Mucosa of rectum (tissue), 2 donors: ENCODE results near the gene NKD1.

Experiments
- H3K27ac ChIP-seq, 2 donors: one replicate each; pipeline ENCODE4 v1.7.0; 2013; ENCODE audit warnings: inconsistent platforms in 2 of 2, low read depth in 2 of 2, low read length in 2 of 2
- H3K27me3 ChIP-seq, 2 donors: one replicate each; pipeline ENCODE4 v1.7.0; 2013; ENCODE audit warnings: low read length in 2 of 2; ENCODE audit not compliant: control insufficient read depth in 2 of 2, insufficient read depth in 2 of 2
- H3K36me3 ChIP-seq, 2 donors: one replicate each; pipeline ENCODE4 v1.7.0; 2013; ENCODE audit warnings: low read length in 2 of 2; ENCODE audit not compliant: control insufficient read depth in 2 of 2, insufficient read depth in 2 of 2
- H3K4me1 ChIP-seq, 2 donors: one replicate each; pipeline ENCODE4 v1.7.0; 2013; ENCODE audit warnings: low read length in 2 of 2, mild to moderate bottlenecking in 1 of 2; ENCODE audit not compliant: control insufficient read depth in 2 of 2, insufficient read depth in 2 of 2
- H3K4me3 ChIP-seq, 2 donors: one replicate each; pipeline ENCODE4 v1.7.0; 2013; ENCODE audit warnings: low read length in 2 of 2
- H3K9ac ChIP-seq, 2 donors: one replicate each; pipeline ENCODE4 v1.7.0; 2013; ENCODE audit warnings: low read length in 2 of 2, low read depth in 1 of 2, mild to moderate bottlenecking in 1 of 2
- H3K9me3 ChIP-seq, 2 donors: one replicate each; pipeline ENCODE4 v1.7.0; 2013; ENCODE audit warnings: low read length in 2 of 2; ENCODE audit not compliant: control insufficient read depth in 2 of 2
- donor health status: healthy.
- donor health status: Normal muscosa, but diverticular disease.

The NKD1 gene

DNA sequence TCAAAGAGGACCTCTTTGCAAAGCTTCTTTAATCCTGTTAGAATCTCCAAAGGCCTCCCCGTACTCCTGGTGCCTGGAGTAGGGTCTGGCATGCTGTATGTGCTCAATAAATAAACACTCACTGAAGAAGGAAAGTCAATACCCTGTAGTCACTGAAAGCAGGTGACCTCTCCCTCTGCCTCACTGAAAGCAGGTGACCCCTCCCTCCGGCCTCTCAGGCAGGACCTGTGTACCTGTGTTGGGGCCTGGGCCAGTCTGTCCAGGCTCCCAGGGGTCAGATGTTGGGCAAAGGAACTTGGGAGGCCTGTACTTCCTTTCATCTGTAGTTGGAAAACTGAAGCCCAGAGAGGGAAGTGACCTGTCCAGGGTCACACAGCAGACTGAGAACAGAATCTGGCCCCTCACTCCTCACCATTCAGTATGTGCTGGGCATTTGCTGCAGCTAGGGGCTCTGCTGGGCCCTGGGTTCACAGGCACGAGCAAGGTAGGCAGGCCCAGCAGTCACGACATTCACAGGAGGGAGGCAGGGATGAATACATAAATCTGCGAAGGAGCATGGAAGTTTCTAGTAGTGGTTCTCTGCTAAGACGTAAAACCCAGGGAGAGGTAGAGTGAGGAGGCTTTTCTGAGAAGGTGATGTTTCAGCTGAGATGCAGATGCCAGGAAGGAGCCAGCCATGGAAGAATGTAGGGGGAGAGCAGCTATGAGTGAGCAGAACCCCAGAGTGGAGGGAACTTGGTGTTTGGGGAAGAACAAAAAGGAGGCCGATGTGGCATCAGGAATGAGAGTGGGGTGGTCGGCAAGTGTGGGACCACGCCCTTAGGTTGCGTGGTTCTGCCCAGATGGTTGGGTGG, 64.0 kb downstream of the NKD1 start:
- Histone ChIP-seq H3K27ac (no peak overlapping the region), H3K27me3 (no peaks in the 10 kb centered on the region), H3K36me3 (no peaks in the 10 kb centered on the region), H3K4me1 (peaks cover 0 to 12% of the 10 kb centered on the region in 2 donors), H3K9ac (peak overlapping the region in 1 of 2 donors; percentile 5), H3K9me3 (no peaks in the 10 kb centered on the region), H3K4me3 (no peak overlapping the region)

DNA sequence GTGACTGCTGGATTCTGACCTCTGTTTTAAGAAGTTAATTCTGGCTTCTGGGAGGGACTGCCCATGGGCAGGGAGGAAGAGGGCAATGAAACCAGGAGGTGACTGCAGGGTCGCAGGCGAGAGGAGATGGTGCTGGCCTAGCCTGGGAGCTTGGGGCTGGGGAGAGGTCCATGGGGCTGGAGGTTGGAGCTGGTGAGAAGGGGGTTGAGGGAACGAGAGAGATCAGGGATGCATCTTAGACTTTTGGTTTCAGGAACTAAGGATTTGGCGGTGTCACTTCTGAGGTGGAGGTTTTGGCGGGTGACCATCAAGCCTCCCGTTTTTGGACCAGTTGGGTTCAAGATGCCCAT, 64.6 kb downstream of the NKD1 start:
- Histone ChIP-seq H3K27me3 (no peaks in the 10 kb centered on the region), H3K36me3 (no peaks in the 10 kb centered on the region), H3K9ac (peak overlapping the region in 1 of 2 donors; percentile 5), H3K27ac (peak overlapping the region; percentile 18 to 64), H3K9me3 (no peaks in the 10 kb centered on the region), H3K4me1 (peaks cover 0 to 12% of the 10 kb centered on the region in 2 donors), H3K4me3 (peak overlapping the region in 1 of 2 donors; percentile 29)

DNA sequence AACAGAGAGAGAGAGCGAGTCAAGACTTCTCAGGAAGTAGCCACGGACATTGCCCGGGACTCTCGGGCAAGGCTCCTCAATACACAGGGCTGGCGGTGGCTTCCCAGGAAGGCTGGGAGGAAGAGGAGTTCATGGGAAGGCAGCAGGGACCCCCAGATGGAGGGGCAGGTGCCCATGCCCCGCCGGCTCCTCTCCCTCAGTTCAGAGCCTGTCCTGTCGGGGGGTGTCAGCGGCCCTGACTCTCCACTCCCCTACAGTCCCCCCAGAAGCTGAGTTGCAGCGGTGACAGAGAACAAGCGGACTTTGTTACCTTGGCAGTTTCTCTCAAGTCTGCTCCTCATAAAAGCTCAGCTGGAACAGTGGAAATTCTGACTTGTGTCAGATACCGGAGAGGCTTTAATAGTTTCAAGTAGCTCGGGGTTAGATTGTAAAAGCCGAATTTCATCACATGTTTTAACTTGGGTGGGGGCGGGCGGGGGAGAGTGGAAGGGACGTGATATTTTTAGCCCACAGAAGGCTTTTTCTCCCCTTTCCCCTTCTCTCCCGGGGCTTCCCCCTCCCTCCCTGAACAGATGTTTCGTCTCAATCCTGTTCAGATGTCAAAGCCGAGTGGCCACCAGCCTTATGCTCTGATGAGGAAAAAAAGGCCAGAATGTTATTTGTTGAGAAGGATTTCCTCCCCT, 65.2 kb downstream of the NKD1 start:
- H3K36me3 ChIP-seq, result no peaks in the 10 kb centered on the region
- peak overlapping the region in 1 of 2 donors; percentile 29 for H3K4me3 ChIP-seq
- H3K27me3 ChIP-seq, result no peaks in the 10 kb centered on the region
- peaks cover 0 to 12% of the 10 kb centered on the region in 2 donors for H3K4me1 ChIP-seq
- H3K9me3 ChIP-seq, result no peaks in the 10 kb centered on the region
- peak overlapping the region in 1 of 2 donors; percentile 5 for H3K9ac ChIP-seq
- H3K27ac ChIP-seq, result peak overlapping the region; percentile 64 to 71

DNA sequence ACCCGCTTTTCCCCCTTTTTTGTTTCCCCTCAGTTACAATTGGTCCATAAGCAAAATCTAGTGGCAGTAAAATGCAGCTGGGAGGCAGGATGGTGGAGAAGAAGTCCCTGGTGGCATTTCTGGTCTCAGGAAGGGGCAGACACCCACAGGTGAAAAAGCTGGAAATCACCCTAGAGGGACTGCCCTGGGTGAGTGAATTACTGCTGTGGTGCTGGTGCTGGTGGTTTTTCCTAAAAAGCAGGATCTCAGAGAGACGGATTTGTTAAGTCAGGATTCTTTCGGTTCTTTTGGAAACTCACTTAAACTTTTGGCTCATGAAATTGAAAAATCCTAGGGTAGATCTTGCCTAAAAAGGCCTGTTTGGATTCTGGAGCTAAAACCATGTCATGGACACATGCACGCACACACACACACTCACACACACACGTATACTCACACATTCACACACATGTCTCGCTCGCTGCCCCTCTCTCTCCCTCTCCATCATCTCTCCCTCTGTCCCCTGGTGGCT, 65.8 kb downstream of the NKD1 start:
- H3K27ac ChIP-seq, result peak overlapping the region; percentile 64 to 71
- no peak overlapping the region for H3K9ac ChIP-seq
- H3K4me3 ChIP-seq, result no peak overlapping the region
- no peaks in the 10 kb centered on the region for H3K36me3 ChIP-seq
- H3K27me3 ChIP-seq, result no peaks in the 10 kb centered on the region
- H3K9me3 ChIP-seq, result no peaks in the 10 kb centered on the region
- peaks cover 0 to 12% of the 10 kb centered on the region in 2 donors for H3K4me1 ChIP-seq

DNA sequence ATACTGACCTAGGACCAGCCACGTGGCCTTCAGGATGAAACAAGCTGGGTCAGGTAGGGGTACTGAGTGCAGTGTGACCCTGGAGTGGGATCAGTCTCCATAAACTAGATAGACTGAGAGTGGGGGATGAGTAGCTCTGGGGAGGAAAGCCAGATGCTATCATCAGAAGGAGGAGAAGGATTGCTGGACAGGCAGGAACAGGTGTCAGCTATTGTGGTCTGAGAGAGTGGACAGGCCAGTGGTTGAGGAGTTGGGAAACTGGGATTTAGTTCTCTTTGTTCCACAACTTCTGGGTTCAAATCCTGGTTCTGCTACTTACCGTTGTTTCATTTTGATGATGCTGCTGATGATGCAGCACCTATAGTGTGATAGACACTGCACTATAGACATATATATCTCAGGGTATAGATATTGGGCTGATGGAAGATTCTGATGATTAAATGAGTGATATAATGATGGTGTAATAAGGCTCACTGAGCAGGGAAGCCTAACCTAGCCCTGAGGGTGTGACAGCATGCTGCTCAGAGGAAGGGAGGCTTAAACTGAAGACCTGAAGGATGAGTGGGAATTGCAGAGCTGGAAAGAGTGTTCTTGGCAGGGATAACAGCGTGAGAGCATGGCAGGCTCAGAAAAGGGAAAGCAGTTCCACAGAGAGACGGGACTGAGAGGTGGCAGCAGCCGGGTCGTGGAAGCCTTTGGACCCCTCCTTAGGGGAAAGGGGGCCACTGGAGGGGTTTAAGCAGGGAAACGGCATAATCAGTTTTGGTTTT, 66.9 kb downstream of the NKD1 start:
- H3K4me3 ChIP-seq, result no peak overlapping the region
- no peaks in the 10 kb centered on the region for H3K9me3 ChIP-seq
- H3K36me3 ChIP-seq, result no peaks in the 10 kb centered on the region
- no peaks in the 10 kb centered on the region for H3K27me3 ChIP-seq
- peaks cover 0 to 12% of the 10 kb centered on the region in 2 donors for H3K4me1 ChIP-seq
- H3K27ac ChIP-seq, result peak overlapping the region in 1 of 2 donors; percentile 64
- no peak overlapping the region for H3K9ac ChIP-seq

DNA sequence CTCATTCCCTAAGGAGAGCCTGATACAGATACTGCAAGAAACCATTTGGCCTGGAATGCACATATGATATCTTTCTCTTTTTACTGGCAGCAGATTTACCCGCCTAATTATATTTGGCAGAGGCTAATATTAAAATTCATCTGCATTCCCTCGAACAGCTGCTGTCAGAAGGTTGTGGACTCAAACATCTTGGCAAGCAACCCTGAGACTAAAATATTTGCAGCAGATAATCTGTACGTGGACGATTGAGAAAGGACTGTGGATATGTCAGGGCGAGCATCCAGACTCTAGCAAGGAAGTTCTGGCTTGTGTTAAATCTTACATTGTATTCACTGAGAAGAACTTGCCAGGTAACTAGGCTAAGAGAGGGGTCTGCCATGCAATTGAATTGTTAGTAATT, 67.7 kb downstream of the NKD1 start:
- Histone ChIP-seq H3K36me3 (no peaks in the 10 kb centered on the region), H3K4me3 (no peak overlapping the region), H3K27me3 (no peaks in the 10 kb centered on the region), H3K4me1 (peaks cover 0 to 12% of the 10 kb centered on the region in 2 donors), H3K9ac (no peak overlapping the region), H3K27ac (no peak overlapping the region), H3K9me3 (no peaks in the 10 kb centered on the region)

DNA sequence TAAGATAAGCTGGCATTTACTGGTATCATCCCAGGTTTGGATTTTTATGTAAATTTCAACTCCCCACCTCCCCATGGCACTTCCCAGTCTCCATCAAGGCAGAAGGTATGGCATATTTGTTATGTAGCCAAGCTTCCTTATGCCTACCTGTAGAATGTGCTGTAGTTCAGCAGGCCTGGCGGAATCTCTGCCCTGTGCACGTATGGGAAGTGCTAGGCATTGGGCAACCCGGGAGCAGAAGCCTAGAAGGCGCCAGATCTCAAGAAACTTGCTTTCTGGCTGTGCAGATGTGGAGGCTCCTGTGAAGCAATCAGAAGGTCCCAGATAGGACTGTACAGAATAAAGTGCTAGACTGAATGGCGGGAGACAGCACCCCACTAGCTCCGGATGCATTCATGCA, 68.2 kb downstream of the NKD1 start:
- Histone ChIP-seq H3K27me3 (no peaks in the 10 kb centered on the region), H3K4me3 (no peak overlapping the region), H3K9me3 (no peaks in the 10 kb centered on the region), H3K36me3 (no peaks in the 10 kb centered on the region), H3K4me1 (peaks cover 0 to 12% of the 10 kb centered on the region in 2 donors), H3K27ac (no peak overlapping the region), H3K9ac (no peak overlapping the region)

DNA sequence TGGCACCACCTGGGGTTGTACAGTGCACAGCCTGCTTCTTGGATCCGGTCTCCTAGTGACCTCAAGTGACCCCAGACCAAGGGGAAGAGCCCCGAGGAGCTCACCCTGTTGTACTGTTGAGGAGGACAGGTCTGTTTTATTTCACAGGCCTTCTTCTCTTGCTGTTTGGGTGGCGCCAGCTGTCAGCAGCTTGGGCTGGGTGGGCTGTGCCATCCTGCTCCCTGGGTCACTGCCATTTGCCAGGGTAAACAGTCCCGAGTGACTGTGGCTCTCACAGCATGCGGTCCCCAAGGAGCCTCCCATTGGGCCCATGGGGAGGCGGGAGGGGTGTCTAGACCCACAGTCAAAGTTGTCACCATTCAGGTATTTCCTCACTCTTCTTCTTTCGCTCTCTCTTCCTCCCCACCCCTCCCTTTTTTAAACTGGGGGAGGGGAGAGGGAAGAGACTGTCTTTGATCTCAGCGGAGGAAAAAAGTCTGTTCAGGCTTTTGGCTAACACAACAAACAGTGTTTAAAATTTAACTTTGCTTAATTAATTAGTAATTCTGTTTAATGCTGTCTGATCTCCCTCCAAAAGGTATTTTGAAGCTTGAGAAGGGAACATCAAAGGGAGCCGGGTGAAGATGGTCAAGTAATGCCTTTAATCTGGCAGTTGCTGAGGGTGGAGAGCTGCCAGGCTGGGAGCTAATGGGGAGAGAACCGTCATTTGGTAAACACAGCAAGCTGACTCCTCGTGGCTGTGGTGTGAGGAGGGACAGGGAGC, 68.9 kb downstream of the NKD1 start:
- peaks cover 0 to 12% of the 10 kb centered on the region in 2 donors for H3K4me1 ChIP-seq
- H3K27ac ChIP-seq, result no peak overlapping the region
- H3K4me3 ChIP-seq, result no peak overlapping the region
- H3K36me3 ChIP-seq, result no peaks in the 10 kb centered on the region
- H3K9me3 ChIP-seq, result no peaks in the 10 kb centered on the region
- H3K9ac ChIP-seq, result no peak overlapping the region
- no peaks in the 10 kb centered on the region for H3K27me3 ChIP-seq

DNA sequence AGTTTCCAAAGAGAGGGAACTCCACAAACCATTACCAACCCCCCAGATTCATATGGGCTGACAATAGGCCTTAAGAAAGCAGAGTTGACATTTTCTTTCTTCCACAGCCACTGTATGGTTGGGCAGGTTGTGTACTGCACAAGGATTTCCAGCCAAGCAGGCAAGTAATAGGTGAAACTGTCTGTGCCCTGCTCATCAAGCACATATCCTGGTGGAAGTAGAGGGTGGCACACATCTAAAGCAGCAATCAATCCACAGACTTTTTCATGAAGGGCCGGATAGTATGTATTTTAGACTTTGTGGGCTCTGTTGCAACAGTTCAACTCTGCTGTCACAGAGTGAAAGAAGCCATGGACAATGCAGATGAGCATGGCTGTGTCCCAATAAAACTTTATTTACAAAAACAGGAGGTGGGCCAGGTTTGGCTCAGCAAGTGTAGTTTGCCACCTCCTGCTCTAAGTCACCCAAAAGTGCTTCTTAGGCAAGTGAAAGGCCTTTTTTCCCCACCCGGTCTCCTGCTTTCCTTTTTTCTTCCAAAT, 69.5 kb downstream of the NKD1 start:
- H3K4me3 ChIP-seq, result no peak overlapping the region
- no peaks in the 10 kb centered on the region for H3K27me3 ChIP-seq
- H3K9ac ChIP-seq, result no peak overlapping the region
- peaks cover 0 to 12% of the 10 kb centered on the region in 2 donors for H3K4me1 ChIP-seq
- no peaks in the 10 kb centered on the region for H3K36me3 ChIP-seq
- no peak overlapping the region for H3K27ac ChIP-seq
- H3K9me3 ChIP-seq, result no peaks in the 10 kb centered on the region
